HUES6 (cell line): ENCODE data around the gene ERCC8.

Experiments
- H3K27ac ChIP-seq: 2 replicates; pipeline ENCODE4 v1.7.0; 2013; ENCODE audit warnings: low read depth, mild to moderate bottlenecking, low read length, inconsistent platforms
- H3K27me3 ChIP-seq: 2 replicates; pipeline ENCODE4 v1.6.1; 2013; ENCODE audit warnings: low read length; ENCODE audit not compliant: control insufficient read depth, insufficient read depth
- H3K36me3 ChIP-seq: 2 replicates; pipeline ENCODE4 v1.6.1; 2013; ENCODE audit warnings: low read length; ENCODE audit not compliant: control insufficient read depth, insufficient read depth
- H3K4me1 ChIP-seq: 2 replicates; pipeline ENCODE4 v1.6.1; 2013; ENCODE audit warnings: low read length; ENCODE audit not compliant: control insufficient read depth, insufficient read depth
- H3K4me3 ChIP-seq: 2 replicates; pipeline ENCODE4 v1.5.1; 2013; ENCODE audit warnings: low read depth, low read length
- H3K9ac ChIP-seq: one replicate; pipeline ENCODE4 v1.6.1; 2013; ENCODE audit warnings: mild to moderate bottlenecking, low read length
- H3K9me3 ChIP-seq: 2 replicates; pipeline ENCODE4 v1.6.1; 2013; ENCODE audit warnings: low read depth, low read length; ENCODE audit not compliant: control insufficient read depth, insufficient read depth

Gene ERCC8

DNA sequence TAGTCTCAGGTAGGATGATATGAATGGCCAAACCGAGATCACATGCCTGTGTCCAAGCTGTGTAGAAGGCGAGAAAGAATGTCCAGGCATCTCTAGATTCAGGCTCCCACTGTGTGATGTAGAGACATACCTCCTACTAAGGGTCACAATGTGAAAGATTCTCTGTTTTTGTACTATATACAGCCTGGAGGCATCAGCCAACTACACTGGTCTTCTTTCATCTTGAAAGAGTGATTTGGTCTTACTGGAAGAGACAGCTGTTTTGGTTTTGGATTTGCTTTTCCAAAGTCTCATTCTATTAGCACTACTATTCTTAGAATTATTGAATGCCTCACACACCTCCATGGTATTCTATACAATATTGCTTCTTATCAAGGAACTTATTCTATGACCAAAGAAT is 26.4 kb downstream of the ERCC8 start:
- no peaks in the 10 kb centered on the region for H3K9me3 ChIP-seq
- H3K4me3 ChIP-seq, result no peak overlapping the region
- H3K9ac ChIP-seq, result no peak overlapping the region
- H3K4me1 ChIP-seq, result no peaks in the 10 kb centered on the region
- no peaks in the 10 kb centered on the region for H3K27me3 ChIP-seq
- H3K36me3 ChIP-seq, result peaks cover 32% of the 10 kb centered on the region
- H3K27ac ChIP-seq, result no peak overlapping the region

DNA sequence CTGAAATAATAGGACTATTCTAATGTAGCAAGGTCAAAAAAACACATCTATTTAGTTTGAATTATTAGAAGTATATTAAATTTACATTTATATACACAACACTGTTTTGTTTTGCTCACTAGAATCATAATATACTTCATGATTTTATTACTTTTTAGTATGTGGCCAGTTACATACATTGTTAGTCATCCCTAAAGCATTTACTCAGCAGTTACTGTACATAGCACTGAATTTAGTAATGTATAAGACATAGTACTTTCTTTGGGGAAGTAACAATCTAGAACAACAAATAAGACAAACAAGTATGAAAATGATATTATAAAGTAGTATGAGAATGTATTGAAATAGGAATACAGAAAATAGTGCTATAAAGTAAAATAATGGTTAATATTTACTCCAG is 28.2 kb downstream of the ERCC8 start:
- Histone ChIP-seq H3K9ac (no peak overlapping the region), H3K9me3 (no peaks in the 10 kb centered on the region), H3K27ac (no peak overlapping the region), H3K36me3 (peaks cover 30% of the 10 kb centered on the region), H3K27me3 (no peaks in the 10 kb centered on the region), H3K4me3 (no peak overlapping the region), H3K4me1 (no peaks in the 10 kb centered on the region)

DNA sequence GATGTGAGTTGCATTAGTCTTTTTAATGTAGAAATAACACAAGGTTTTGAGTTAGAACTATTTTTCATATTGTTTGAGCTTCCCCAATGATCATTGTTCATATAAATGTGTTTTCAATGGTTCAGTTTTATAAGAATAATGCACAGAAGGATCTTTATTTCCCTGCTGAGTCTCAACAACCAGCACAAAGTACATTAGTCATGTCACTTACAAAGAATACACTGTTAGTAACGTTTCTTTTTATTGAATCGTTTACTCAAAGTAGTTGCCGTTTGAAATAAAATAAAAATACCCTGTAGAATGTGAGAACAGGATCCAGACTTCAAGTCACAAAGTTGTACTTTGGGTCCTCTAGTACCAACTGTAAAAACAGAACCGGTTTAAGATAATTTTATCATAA is 41.5 kb downstream of the ERCC8 start:
- Histone ChIP-seq H3K9me3 (no peaks in the 10 kb centered on the region), H3K27me3 (no peaks in the 10 kb centered on the region), H3K27ac (no peak overlapping the region), H3K4me3 (no peak overlapping the region), H3K36me3 (no peaks in the 10 kb centered on the region; the same call in 1 of the 2 replicates), H3K4me1 (peaks cover 4% of the 10 kb centered on the region; the same call in 1 of the 2 replicates), H3K9ac (no peak overlapping the region)

DNA sequence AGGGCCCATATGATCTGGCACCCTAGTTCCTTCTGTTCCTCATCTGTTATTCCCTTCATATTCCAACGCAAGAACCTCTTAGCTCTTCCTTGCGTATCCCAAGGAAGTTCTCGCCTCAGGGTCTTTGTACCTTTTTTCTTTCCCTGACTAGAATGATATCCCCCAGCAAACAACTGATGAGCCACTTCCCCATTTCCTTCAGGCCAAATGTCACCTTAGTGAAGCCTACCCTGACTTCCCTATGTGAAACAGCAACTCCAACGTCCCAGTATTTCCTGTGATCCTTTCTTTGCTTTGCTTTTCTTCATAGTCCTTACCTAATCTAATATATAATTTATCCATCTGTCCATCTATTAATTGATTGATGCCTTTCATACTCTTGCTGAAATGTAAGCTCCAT is 47.9 kb downstream of the ERCC8 start:
- Histone ChIP-seq H3K4me1 (peaks cover 1% of the 10 kb centered on the region; the same call in 1 of the 2 replicates), H3K36me3 (peaks cover 27% of the 10 kb centered on the region), H3K27me3 (no peaks in the 10 kb centered on the region), H3K9ac (no peak overlapping the region), H3K27ac (no peak overlapping the region), H3K4me3 (no peak overlapping the region), H3K9me3 (no peaks in the 10 kb centered on the region)

DNA sequence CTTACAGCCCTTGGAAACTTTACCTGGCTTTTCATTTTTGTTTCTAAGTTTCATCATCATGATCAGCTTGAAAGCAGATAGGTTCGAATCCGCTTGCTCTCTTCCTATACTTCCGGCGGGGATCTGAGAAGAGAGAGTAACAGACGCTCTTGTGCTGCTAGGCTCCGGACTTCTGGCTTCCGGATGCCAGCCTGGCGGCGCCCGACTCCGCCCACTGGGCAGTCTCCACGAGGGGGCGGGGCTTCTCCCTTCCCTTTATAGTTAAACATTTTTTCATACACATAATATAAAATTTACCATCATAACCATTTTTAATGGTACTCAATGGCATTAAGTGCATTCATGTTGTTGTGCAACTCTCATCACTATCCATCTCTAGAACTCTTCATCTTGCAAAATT is 51.3 kb downstream of the ERCC8 start:
- Histone ChIP-seq H3K36me3 (peaks cover 27% of the 10 kb centered on the region), H3K27me3 (no peaks in the 10 kb centered on the region), H3K9me3 (no peaks in the 10 kb centered on the region), H3K4me1 (peaks cover 5% of the 10 kb centered on the region), H3K27ac (no peak overlapping the region), H3K4me3 (no peak overlapping the region), H3K9ac (no peak overlapping the region)

DNA sequence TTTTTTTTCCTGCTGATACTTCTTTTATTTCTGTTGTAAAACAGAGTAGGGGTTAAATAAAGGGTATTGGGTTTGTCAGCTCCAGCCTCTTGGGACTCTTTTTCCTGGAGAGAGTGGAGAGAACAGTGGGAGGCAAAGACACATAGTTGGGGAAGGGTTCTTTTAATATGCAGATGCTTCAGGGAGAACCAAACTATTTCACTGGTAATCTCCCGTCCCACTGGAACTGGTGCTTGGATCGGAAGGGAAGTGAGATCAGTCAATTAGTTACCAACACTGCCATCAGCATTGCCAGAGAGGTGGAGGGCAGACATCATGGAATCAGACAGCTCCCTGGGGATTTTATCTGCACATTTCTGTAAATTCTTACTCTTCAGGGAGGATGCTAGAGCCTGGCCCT is 53.2 kb downstream of the ERCC8 start:
- Histone ChIP-seq H3K36me3 (peaks cover 23% of the 10 kb centered on the region), H3K9me3 (no peaks in the 10 kb centered on the region), H3K9ac (no peak overlapping the region), H3K4me1 (peaks cover 5% of the 10 kb centered on the region), H3K4me3 (no peak overlapping the region), H3K27ac (no peak overlapping the region), H3K27me3 (no peaks in the 10 kb centered on the region)

DNA sequence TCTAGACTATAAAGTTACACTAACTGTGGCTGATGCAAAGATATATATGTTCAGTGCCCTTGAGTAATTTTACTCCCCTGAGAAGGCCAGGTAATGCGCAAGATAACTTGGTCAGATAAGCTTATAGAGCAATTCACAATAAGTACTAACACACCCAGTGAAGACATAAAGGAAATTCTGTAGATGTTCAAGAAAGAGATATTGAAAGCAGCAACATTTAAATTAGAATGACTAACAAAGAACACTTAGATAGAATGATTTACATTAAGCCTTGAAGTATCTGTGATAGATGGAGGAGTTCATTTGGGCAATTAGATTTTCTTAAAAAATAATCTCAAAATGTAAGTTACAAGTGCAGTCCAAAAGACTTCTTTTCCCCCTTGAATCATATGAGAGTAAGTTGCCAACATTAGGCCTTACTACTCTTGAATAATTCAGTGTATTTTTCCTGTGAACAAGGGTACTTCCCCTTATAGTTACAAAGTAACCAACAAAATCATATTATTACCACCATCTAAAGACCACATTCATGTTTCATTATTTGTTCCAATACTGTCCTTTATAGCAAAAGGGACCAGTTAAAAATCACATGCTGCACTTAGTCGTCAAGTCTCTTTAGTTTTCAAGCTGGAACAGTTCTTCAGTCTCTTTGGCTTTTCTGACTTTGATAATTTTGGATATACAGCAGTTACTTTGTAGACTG is 56.4 kb downstream of the ERCC8 start:
- no peaks in the 10 kb centered on the region for H3K27me3 ChIP-seq
- H3K27ac ChIP-seq, result no peak overlapping the region
- peaks cover 5% of the 10 kb centered on the region for H3K4me1 ChIP-seq
- peaks cover 13% of the 10 kb centered on the region for H3K36me3 ChIP-seq
- no peaks in the 10 kb centered on the region for H3K9me3 ChIP-seq
- no peak overlapping the region for H3K9ac ChIP-seq
- H3K4me3 ChIP-seq, result no peak overlapping the region

DNA sequence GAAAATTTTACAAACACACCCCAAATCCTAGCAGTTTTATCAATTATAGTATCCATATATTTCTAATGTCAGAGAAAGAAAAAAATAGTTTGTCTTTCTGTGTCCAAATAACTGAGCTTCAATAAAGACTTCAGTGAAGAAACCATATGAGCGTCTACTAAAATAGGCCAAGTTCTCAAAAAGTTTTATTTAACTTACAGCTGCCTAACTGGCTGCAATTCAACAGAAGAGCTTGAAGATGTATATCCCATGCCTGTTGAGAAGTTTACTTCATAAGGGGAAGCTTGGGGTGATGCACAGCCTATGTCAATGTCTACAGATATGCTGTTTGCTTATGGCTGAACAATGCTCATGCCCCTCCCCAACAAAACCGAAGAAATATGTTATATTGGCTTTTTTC is 57.1 kb downstream of the ERCC8 start:
- Histone ChIP-seq H3K4me1 (peaks cover 5% of the 10 kb centered on the region), H3K27ac (no peak overlapping the region), H3K9me3 (peaks cover under 1% of the 10 kb centered on the region), H3K36me3 (peaks cover 5% of the 10 kb centered on the region), H3K27me3 (no peaks in the 10 kb centered on the region), H3K4me3 (no peak overlapping the region), H3K9ac (no peak overlapping the region)

DNA sequence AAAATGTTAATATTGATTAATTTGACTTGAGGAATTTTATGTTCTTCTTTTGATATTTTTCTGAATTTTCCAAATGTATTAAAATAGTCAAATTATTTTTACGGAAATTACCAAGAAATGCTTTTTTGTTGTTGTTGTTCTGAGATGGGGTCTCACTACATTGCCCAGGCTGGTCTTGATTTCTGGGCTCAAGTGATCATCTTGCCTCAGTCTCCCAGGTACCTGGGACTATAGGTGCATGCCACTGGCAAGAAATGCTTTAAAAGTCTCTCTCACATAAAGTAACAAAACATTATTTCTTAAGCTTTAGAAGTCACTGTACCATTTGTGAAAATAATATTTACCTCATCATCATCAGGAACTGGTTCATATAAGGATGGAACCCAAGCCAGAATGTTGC is 57.8 kb downstream of the ERCC8 start:
- Histone ChIP-seq H3K4me3 (no peak overlapping the region), H3K4me1 (peaks cover 5% of the 10 kb centered on the region), H3K27me3 (no peaks in the 10 kb centered on the region), H3K9me3 (peaks cover 6% of the 10 kb centered on the region), H3K9ac (no peak overlapping the region), H3K27ac (no peak overlapping the region), H3K36me3 (peaks cover 6% of the 10 kb centered on the region; the same call in 1 of the 2 replicates)

DNA sequence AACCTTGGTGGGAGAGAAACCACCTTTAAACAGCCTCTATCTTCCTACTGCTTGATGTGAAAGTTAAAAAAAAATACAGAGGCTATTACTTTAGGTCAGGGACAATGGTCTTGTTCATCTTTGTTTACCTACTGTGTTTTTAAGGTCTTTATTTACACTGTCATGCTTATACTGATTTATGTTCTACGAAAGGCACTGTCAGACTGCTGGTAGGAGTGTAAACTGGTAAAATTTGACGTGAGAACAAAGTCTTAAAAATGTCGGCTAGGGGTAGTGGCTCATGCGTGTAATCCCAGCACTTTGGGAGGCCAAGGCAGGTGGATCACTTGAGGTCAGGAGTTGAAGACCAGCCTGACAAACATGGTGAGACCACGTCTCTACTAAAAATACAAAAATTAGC is 58.7 kb downstream of the ERCC8 start:
- Histone ChIP-seq H3K27me3 (no peaks in the 10 kb centered on the region), H3K27ac (no peak overlapping the region), H3K4me3 (no peak overlapping the region), H3K4me1 (no peaks in the 10 kb centered on the region), H3K36me3 (peaks cover 8% of the 10 kb centered on the region; the same call in 1 of the 2 replicates), H3K9ac (no peak overlapping the region), H3K9me3 (peaks cover 13% of the 10 kb centered on the region)

DNA sequence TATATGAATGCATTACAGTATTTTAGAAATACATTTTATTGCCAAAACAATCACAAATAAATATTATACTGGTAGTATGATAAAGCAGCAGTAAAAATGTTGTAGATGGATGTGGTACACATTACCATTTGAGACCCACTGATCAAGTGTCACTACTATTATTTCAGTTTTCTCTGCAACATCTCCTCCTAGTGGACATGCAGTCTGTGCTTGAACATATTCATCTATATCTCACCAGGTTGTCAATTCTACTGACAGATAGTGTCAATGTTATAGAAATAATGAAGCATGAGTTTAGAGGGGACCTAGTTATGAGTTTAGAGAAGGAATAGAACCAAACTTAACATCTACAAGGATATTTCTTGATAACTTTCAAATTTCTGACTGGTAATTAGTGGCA is 61.6 kb downstream of the ERCC8 start:
- Histone ChIP-seq H3K9me3 (peaks cover 18% of the 10 kb centered on the region), H3K4me1 (no peaks in the 10 kb centered on the region), H3K4me3 (no peak overlapping the region), H3K27me3 (no peaks in the 10 kb centered on the region), H3K36me3 (peaks cover 8% of the 10 kb centered on the region; the same call in 1 of the 2 replicates), H3K27ac (no peak overlapping the region), H3K9ac (no peak overlapping the region)
